ENCODE results near the gene ADCY4. TPM values are rescaled to one million over a fixed set of nuclear protein-coding genes. Genes with fewer than 3 reads are reported as not detected.

ADCY4 gene
- total RNA-seq, 1 experiment from 2014 or later = 0.04 TPM

DNA sequence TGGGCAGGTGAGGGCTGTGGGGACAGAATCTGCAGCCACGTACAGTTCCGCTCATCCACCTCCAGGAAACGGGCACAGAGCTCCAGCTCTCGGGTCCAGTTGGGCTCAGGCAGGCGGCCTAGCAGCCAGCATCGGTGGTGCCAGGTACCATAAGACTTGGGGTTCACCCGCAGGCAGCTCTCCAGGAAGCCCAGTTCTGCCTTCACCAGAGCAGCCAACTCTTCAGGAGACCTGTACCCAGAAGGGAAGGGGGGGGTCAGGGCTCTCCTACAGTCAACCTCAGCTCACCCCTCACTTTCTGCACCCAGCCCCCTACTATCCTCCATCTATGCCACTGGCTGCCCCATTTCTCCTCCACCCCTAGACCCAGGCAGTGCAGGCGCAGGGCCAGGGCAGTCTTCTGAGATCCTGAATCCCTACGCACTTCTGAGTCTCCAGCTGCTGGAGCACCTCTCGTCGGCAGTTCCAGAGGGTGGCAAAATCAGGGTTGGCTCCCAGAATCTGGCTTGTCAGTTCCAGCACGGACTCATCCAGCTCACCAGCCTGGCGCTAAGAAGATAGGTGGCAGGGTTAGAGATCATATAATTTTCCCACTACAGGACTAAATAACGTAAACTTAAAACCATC lies 64.8 kb downstream of the ADCY4 start:
- intact Hi-C loops (cut with micrococcal nuclease) = loop anchor here (2.0 kb wide), 2 partner anchors 27 kb away; partner anchors contain the start of gene TINF2
- ChIA-PET POLR2A (ENCODE audit: unreplicated experiment) (no interaction called here), CTCF (interaction anchor here (0.6 kb wide), 1 partner anchor 64 kb away, joined by 3 read pairs; no protein-coding TSS in a partner anchor)
- Histone ChIP-seq H3F3A (ENCODE audit: low read length, unreplicated experiment) (no peaks in the 10 kb centered on the region), H3K79me2 (ENCODE audit: low read length) (no peaks in the 10 kb centered on the region), H3K9me2 (replicated peaks; ENCODE audit: low read length) (no peaks in the 10 kb centered on the region), H3K4me2 (ENCODE audit: low read length) (no peak overlapping the region), H3K4me1 (ENCODE audit: insufficient read depth, low read length) (peaks cover 21% of the 10 kb centered on the region), H2AFZ (ENCODE audit: low read length) (no peak overlapping the region), H3K9me3 (ENCODE audit: low read length) (no peaks in the 10 kb centered on the region), H3K27ac (ENCODE audit: low read length) (no peak overlapping the region), H3K27me3 (ENCODE audit: low read length) (no peaks in the 10 kb centered on the region), H3K36me3 (ENCODE audit: low read depth, low read length) (no peaks in the 10 kb centered on the region), H4K20me1 (ENCODE audit: low read length) (no peaks in the 10 kb centered on the region), H3K9ac (ENCODE audit: low read length) (no peak overlapping the region), H3K4me3 (ENCODE audit: low read length) (no peak overlapping the region)
- no peak for ATAC-seq
- BruUV-seq (replicated peaks) = no TSS peak
- no peak for DNase-seq
- TF ChIP-seq EZH2phosphoT487 (IDR thresholded peaks at IDR 0.05; ENCODE audit: borderline replicate concordance, low read length) (no peak), EZH2 (IDR thresholded peaks at IDR 0.05; ENCODE audit: low read length, unreplicated experiment) (no peak)
- TF ChIP-seq, protein P1, sequence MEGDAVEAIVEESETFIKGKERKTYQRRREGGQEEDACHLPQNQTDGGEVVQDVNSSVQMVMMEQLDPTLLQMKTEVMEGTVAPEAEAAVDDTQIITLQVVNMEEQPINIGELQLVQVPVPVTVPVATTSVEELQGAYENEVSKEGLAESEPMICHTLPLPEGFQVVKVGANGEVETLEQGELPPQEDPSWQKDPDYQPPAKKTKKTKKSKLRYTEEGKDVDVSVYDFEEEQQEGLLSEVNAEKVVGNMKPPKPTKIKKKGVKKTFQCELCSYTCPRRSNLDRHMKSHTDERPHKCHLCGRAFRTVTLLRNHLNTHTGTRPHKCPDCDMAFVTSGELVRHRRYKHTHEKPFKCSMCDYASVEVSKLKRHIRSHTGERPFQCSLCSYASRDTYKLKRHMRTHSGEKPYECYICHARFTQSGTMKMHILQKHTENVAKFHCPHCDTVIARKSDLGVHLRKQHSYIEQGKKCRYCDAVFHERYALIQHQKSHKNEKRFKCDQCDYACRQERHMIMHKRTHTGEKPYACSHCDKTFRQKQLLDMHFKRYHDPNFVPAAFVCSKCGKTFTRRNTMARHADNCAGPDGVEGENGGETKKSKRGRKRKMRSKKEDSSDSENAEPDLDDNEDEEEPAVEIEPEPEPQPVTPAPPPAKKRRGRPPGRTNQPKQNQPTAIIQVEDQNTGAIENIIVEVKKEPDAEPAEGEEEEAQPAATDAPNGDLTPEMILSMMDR (conservative IDR thresholded peaks at IDR 0.05; ENCODE audit: low read depth, low read length) = no peak

DNA sequence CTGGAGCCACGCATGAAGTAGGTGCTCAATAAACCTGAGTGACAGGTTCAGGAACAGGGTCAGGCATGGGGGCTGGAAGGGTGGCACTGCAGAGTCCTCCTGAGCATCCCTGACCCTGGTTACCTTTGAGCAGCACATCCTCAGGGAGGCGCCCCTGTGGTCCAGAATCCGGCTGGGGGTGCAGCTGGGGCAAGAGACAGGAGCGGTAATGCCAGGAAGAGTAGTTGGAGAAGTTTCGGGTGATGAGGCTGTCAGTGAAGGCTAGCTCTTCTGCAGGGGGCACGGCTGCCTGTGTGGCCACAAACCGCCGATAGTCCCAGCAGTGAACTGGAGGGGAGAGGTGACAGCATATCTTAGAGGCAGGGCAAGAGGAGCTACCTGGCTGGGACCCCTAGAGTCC lies 65.5 kb downstream of the ADCY4 start:
- CTCF ChIA-PET = no interaction called here
- Histone ChIP-seq H3K27ac (ENCODE audit: low read length) (no peak overlapping the region), H4K20me1 (ENCODE audit: low read length) (no peaks in the 10 kb centered on the region), H3K4me1 (ENCODE audit: insufficient read depth, low read length) (peaks cover 19% of the 10 kb centered on the region), H3K9ac (ENCODE audit: low read length) (no peak overlapping the region), H3K4me3 (ENCODE audit: low read length) (no peak overlapping the region), H3K79me2 (ENCODE audit: low read length) (no peaks in the 10 kb centered on the region), H3K4me2 (ENCODE audit: low read length) (no peak overlapping the region), H3K27me3 (ENCODE audit: low read length) (no peaks in the 10 kb centered on the region), H3K9me2 (replicated peaks; ENCODE audit: low read length) (no peaks in the 10 kb centered on the region), H2AFZ (ENCODE audit: low read length) (no peak overlapping the region), H3K9me3 (ENCODE audit: low read length) (no peaks in the 10 kb centered on the region), H3K36me3 (ENCODE audit: low read depth, low read length) (no peaks in the 10 kb centered on the region), H3F3A (ENCODE audit: low read length, unreplicated experiment) (no peaks in the 10 kb centered on the region)
- no TSS peak for BruUV-seq (replicated peaks)
- ATAC-seq (no peak), DNase-seq (no peak)
- POLR2A ChIA-PET (ENCODE audit: unreplicated experiment) = no interaction called here
- intact Hi-C loops (cut with micrococcal nuclease) = no loop called here
- TF ChIP-seq EZH2phosphoT487 (IDR thresholded peaks at IDR 0.05; ENCODE audit: borderline replicate concordance, low read length) = no peak

Other genes with a start within 250 kb of the ADCY4 start
- 10.0 and 11.6 TPM in 2 replicates for gene PCK2, start 240.8 kb downstream of the ADCY4 start, total RNA-seq (2014; rRNA removed)
- gene DCAF11, start 220.3 kb downstream of the ADCY4 start, total RNA-seq (2014; rRNA removed) = 68.2 and 85.8 TPM in 2 replicates
- gene NRL, start 220.1 kb downstream of the ADCY4 start, total RNA-seq (2014; rRNA removed) = 1.5 and 1.7 TPM in 2 replicates
- 0.55 TPM in 1 of 2 replicates, not detected in the other for gene FITM1, start 204.4 kb downstream of the ADCY4 start, total RNA-seq (2014; rRNA removed)
- gene PSME1, start 198.9 kb downstream of the ADCY4 start, total RNA-seq (2014; rRNA removed) = 140 and 163 TPM in 2 replicates
- gene EMC9, start 193.5 kb downstream of the ADCY4 start, total RNA-seq (2014; rRNA removed) = 30.1 and 36.7 TPM in 2 replicates
- 211 and 297 TPM in 2 replicates for gene PSME2, start 188.5 kb downstream of the ADCY4 start, total RNA-seq (2014; rRNA removed)
- gene RNF31, start 187.6 kb downstream of the ADCY4 start, total RNA-seq (2014; rRNA removed) = 69.6 and 79.4 TPM in 2 replicates
- gene IRF9, start 173.8 kb downstream of the ADCY4 start, total RNA-seq (2014; rRNA removed) = 10.5 and 20.6 TPM in 2 replicates
- 1.9 and 5.7 TPM in 2 replicates for gene REC8, start 163.0 kb downstream of the ADCY4 start, total RNA-seq (2014; rRNA removed)
- gene IPO4, start 146.3 kb downstream of the ADCY4 start, total RNA-seq (2014; rRNA removed) = 193 and 211 TPM in 2 replicates
- gene TM9SF1, start 139.6 kb downstream of the ADCY4 start, total RNA-seq (2014; rRNA removed) = 52.1 and 58.3 TPM in 2 replicates
- 0.11 TPM in 1 of 2 replicates, not detected in the other for gene TSSK4, start 129.4 kb downstream of the ADCY4 start, total RNA-seq (2014; rRNA removed)
- 58.3 and 67.9 TPM in 2 replicates for gene CHMP4A, start 121.6 kb downstream of the ADCY4 start, total RNA-seq (2014; rRNA removed)
- gene MDP1, start 119.0 kb downstream of the ADCY4 start, total RNA-seq (2014; rRNA removed) = 16.2 and 23.5 TPM in 2 replicates
- gene NEDD8, start 102.7 kb downstream of the ADCY4 start, total RNA-seq (2014; rRNA removed) = 330 and 337 TPM in 2 replicates
- gene GMPR2, start 102.1 kb downstream of the ADCY4 start, total RNA-seq (2014; rRNA removed) = 51.8 and 56.9 TPM in 2 replicates
- gene TINF2, start 92.4 kb downstream of the ADCY4 start, total RNA-seq (2014; rRNA removed) = 31.7 and 39.8 TPM in 2 replicates
- gene TGM1, start 71.9 kb downstream of the ADCY4 start, total RNA-seq (2014; rRNA removed) = 2.6 and 3.2 TPM in 2 replicates
- gene RABGGTA, start 63.5 kb downstream of the ADCY4 start, total RNA-seq (2014; rRNA removed) = 39.2 and 51.5 TPM in 2 replicates
- gene DHRS1, start 35.3 kb downstream of the ADCY4 start, total RNA-seq (2014; rRNA removed) = 15.8 and 15.9 TPM in 2 replicates
- gene NOP9, start 35.2 kb downstream of the ADCY4 start, total RNA-seq (2014; rRNA removed) = 30.4 and 35.5 TPM in 2 replicates
- gene CIDEB, start 27.1 kb downstream of the ADCY4 start, total RNA-seq (2014; rRNA removed) = not detected in 2 replicates
- gene LTB4R2, start 24.9 kb downstream of the ADCY4 start, total RNA-seq (2014; rRNA removed) = 9.3 and 19.3 TPM in 2 replicates
- 11.6 and 13.1 TPM in 2 replicates for gene LTB4R, start 23.6 kb downstream of the ADCY4 start, total RNA-seq (2014; rRNA removed)
- not detected in 2 replicates for gene RIPK3, start 4.9 kb upstream of the ADCY4 start, total RNA-seq (2014; rRNA removed)
- 11.5 and 15.1 TPM in 2 replicates for gene NFATC4, start 33.1 kb upstream of the ADCY4 start, total RNA-seq (2014; rRNA removed)
- 2.7 and 3.1 TPM in 2 replicates for gene NYNRIN, start 63.9 kb upstream of the ADCY4 start, total RNA-seq (2014; rRNA removed)
- gene CBLN3, start 94.6 kb upstream of the ADCY4 start, total RNA-seq (2014; rRNA removed) = 2.9 and 3.4 TPM in 2 replicates
- gene KHNYN, start 94.9 kb upstream of the ADCY4 start, total RNA-seq (2014; rRNA removed) = 50.9 and 51.6 TPM in 2 replicates
- 24.7 and 29.8 TPM in 2 replicates for gene SDR39U1, start 107.7 kb upstream of the ADCY4 start, total RNA-seq (2014; rRNA removed)
- not detected in 2 replicates for gene CMA1, start 173.2 kb upstream of the ADCY4 start, total RNA-seq (2014; rRNA removed)
- gene CTSG, start 241.2 kb upstream of the ADCY4 start, total RNA-seq (2014; rRNA removed) = not detected in 2 replicates